ENCODE data around the gene TRAPPC2L.

Gene TRAPPC2L

GRCh38 chr16:88886845-88887521 lies 30.1 kb downstream of the TRAPPC2L start:
- TF ChIP-seq RAD21 (IDR thresholded peaks at IDR 0.05; ENCODE audit: low read depth) = no peak

- TF ChIP-seq CREB1 (IDR thresholded peaks at IDR 0.05; ENCODE audit: low read depth) (no peak), YY1 (IDR thresholded peaks at IDR 0.05; ENCODE audit: low read depth) (no peak), RAD21 (IDR thresholded peaks at IDR 0.05; ENCODE audit: low read depth) (no peak), FOXM1 (IDR thresholded peaks at IDR 0.05; ENCODE audit: borderline replicate concordance, low read depth) (no peak), TCF12 (IDR thresholded peaks at IDR 0.05; ENCODE audit: low read depth) (no peak)
Observed at GRCh38 chr16:88888057-88888456, 31.1 kb downstream of the TRAPPC2L start.

GRCh38 chr16:88888461-88889387 lies 31.8 kb downstream of the TRAPPC2L start:
- TF ChIP-seq EGR1 (IDR thresholded peaks at IDR 0.05) (peak; percentile 62), TCF12 (IDR thresholded peaks at IDR 0.05; ENCODE audit: low read depth) (no peak), MAX (IDR thresholded peaks at IDR 0.05) (0 out of 2 replicates have a peak, but pooled peaks have one; percentile 22), REST (IDR thresholded peaks at IDR 0.05; ENCODE audit: low read depth) (no peak)

- TF ChIP-seq EGR1 (IDR thresholded peaks at IDR 0.05) = no peak
- TF ChIP-seq TEAD4 (IDR thresholded peaks at IDR 0.05) = no peak
- TF ChIP-seq EP300 (IDR thresholded peaks at IDR 0.05; ENCODE audit: borderline replicate concordance) = no peak
- no peak for TF ChIP-seq MAX (IDR thresholded peaks at IDR 0.05)
- TF ChIP-seq TAF1 (IDR thresholded peaks at IDR 0.05; ENCODE audit: low read depth) = no peak
- TF ChIP-seq NFIC (IDR thresholded peaks at IDR 0.05) = no peak
- TF ChIP-seq TCF12 (IDR thresholded peaks at IDR 0.05; ENCODE audit: low read depth) = no peak
- TF ChIP-seq YY1 (IDR thresholded peaks at IDR 0.05; ENCODE audit: low read depth) = no peak
- TF ChIP-seq USF1 (IDR thresholded peaks at IDR 0.05) = no peak
- no peak for TF ChIP-seq RAD21 (IDR thresholded peaks at IDR 0.05; ENCODE audit: low read depth)
- TF ChIP-seq FOXM1 (IDR thresholded peaks at IDR 0.05; ENCODE audit: borderline replicate concordance, low read depth) = no peak
- no peak for TF ChIP-seq CEBPB (IDR thresholded peaks at IDR 0.05)
- no peak for TF ChIP-seq ZBTB7A (IDR thresholded peaks at IDR 0.05; ENCODE audit: low read depth)
- no peak for TF ChIP-seq REST (IDR thresholded peaks at IDR 0.05; ENCODE audit: low read depth)
- no peak for TF ChIP-seq CREB1 (IDR thresholded peaks at IDR 0.05; ENCODE audit: low read depth)
Observed at GRCh38 chr16:88891083-88891482, 34.2 kb downstream of the TRAPPC2L start.

GRCh38 chr16:88892065-88892464 lies 35.1 kb downstream of the TRAPPC2L start:
- TF ChIP-seq NFIC (IDR thresholded peaks at IDR 0.05) = no peak
- TF ChIP-seq TAF1 (IDR thresholded peaks at IDR 0.05; ENCODE audit: low read depth) = no peak
- TF ChIP-seq CREB1 (IDR thresholded peaks at IDR 0.05; ENCODE audit: low read depth) = no peak
- no peak for TF ChIP-seq ZBTB7A (IDR thresholded peaks at IDR 0.05; ENCODE audit: low read depth)
- no peak for TF ChIP-seq YY1 (IDR thresholded peaks at IDR 0.05; ENCODE audit: low read depth)
- TF ChIP-seq USF1 (IDR thresholded peaks at IDR 0.05) = no peak
- TF ChIP-seq EP300 (IDR thresholded peaks at IDR 0.05; ENCODE audit: borderline replicate concordance) = no peak
- TF ChIP-seq EGR1 (IDR thresholded peaks at IDR 0.05) = no peak
- TF ChIP-seq REST (IDR thresholded peaks at IDR 0.05; ENCODE audit: low read depth) = no peak
- no peak for TF ChIP-seq TCF12 (IDR thresholded peaks at IDR 0.05; ENCODE audit: low read depth)
- no peak for TF ChIP-seq CEBPB (IDR thresholded peaks at IDR 0.05)
- no peak for TF ChIP-seq MAX (IDR thresholded peaks at IDR 0.05)
- no peak for TF ChIP-seq RAD21 (IDR thresholded peaks at IDR 0.05; ENCODE audit: low read depth)
- no peak for TF ChIP-seq TEAD4 (IDR thresholded peaks at IDR 0.05)
- no peak for TF ChIP-seq FOXM1 (IDR thresholded peaks at IDR 0.05; ENCODE audit: borderline replicate concordance, low read depth)
